GM18870 (cell line): ENCODE measurements around the gene EIF1AX.
"Not testable (repeated sequence)": the region's sequence is repeated elsewhere in the genome, so short reads cannot be mapped to it uniquely, and the experiment has no call there.

Experiments used
- ATAC-seq: cut with Tn5 transposase; IDR thresholded peaks from one replicate; pipeline ENCODE4 v1.9.1; 2021; ENCODE audit warnings: moderate library complexity; ENCODE audit not compliant: unreplicated experiment

The EIF1AX gene

DNA sequence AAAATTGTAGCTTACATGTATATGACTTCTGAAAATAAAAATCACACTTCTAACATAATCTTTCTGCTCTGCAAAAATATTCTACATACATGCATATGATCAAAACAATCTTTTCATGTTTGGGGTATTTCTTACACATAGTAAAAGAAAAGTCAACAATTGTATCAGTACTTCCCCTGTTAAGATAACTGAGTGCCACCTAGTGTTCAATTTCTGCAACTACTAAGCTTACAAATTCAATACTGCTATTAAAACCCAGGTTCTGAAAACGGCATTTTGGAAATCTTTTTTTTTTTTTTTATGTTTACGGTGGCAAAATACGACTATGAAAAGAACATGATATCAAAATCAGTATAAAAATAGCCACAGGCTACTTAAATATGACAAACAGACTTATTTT lies 14.2 kb downstream of the EIF1AX start:
- ATAC-seq, result not testable (repeated sequence)

DNA sequence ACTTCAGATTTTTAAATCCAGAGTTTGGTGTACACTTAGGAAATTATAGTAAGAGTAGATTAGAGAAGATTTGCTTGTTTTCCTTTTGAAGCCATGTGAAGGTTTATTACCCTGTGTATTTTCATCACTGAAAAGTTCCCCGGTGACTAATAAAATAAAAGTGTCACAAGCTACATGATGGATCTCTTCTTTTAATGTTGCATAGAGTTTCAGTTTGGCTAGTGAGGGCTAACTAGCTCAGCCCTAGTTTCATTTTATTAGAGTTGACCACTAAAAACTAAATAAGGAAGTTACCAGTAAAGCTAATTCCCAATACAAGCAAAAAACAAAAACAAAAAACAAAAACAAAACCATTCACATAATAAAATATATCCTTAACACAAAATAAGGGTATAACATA lies 14.8 kb downstream of the EIF1AX start:
- not testable (repeated sequence) for ATAC-seq

- no peak for ATAC-seq
Observed at GRCh38 chrX:20124964-20125363, 16.7 kb downstream of the EIF1AX start.

GRCh38 chrX:20118065-20118824 lies 23.4 kb downstream of the EIF1AX start:
- ATAC-seq, result no peak

DNA sequence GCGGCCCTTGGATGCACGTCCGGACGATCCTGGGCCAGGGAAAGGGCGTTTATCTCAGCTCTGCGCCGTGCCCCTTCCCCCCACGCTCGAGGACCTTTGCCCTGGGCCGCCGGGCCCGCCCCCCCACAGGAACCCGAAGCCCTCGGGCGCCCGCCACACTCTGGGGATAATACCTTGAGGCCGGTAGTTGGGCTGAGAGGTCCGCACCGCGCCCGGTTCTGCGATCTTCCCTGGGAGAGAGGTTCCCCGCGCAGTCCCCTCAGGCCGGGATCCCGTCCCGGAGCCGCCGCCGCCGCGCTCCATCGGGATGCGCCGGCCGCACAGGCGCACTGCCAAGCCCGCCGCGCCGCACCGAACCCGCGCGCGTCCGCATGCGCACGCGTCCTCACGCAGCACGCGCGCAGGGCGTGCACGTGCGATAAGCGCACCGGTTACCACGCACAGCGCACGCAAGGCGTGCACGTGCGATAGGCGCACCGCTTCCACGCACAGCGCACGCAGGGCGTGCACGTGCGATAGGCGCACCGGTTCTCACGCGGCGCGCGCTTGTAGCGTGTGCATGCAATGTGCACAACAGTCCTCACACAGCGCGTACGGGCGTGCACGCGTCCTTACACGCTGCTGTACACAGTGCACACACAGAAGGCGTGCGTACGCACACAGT lies 24.9 kb downstream of the EIF1AX start, which contains the start of gene MAP7D2:
TSS of gene MAP7D2 (minus strand) at position 331 of the 664 bp plus-strand sequence. CDS start at position 303, 28 bp downstream.
- no peak for ATAC-seq

DNA sequence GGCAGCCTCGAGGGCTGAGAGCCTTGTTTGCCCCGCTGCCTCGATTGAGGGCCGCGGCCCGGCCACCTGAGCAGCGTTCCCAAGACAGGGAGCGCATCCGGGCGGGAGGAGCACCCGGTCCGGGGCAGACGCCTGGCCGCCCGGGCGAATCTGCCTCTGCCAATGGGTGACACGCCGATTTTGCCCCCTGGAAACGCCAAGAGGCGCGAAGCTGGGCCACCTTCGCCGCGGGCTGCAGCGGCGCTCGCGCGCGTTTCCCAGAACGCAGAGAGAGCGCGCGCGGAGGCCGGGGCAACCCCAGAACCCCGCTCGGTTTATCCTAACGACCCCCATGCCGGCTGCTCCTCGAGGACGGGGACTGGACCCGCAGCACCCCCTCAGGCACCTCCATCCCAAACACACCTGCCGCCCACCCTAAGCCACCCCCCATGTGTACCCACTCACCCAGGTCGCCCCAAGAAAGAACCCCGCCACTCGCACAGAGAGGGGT lies 25.5 kb downstream of the EIF1AX start:
- no peak for ATAC-seq

DNA sequence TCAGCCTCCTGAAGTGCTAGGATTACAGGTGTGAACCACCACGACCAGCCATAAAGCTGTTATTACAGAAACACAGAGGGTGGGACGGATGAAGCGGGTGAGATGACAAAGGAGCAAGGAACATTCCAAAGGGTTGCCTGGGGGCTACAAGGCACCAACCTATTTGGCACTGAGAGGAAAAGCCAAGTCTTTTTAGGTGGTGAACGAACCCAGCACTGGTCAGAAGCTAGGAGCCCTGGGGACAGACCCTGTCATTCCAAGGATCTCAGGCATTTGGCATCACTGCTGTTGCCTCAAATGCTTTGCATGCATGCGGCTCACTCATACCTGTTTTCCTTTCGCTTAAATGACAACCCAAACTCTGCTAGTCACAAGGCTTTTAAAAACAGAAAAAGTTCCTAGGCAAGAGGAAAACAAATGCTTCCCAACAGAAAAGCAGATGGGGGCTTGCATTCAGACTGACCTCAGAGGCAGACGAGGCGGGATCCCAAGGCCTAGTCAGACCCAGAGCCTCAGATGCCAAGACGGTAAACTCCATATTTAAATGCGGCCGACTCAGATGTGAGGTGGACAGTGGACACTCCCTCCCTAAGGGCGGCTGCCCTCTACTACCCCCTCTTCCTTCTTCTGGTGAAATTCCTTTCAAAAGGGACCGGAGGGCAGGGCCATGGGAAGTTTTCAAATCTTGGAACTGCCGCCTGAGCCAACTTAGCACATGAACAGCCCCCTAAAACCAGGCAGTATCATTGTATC lies 29.4 kb downstream of the EIF1AX start:
- ATAC-seq, result no peak

- no peak for ATAC-seq
Observed at GRCh38 chrX:20111271-20111670, 30.4 kb downstream of the EIF1AX start.

DNA sequence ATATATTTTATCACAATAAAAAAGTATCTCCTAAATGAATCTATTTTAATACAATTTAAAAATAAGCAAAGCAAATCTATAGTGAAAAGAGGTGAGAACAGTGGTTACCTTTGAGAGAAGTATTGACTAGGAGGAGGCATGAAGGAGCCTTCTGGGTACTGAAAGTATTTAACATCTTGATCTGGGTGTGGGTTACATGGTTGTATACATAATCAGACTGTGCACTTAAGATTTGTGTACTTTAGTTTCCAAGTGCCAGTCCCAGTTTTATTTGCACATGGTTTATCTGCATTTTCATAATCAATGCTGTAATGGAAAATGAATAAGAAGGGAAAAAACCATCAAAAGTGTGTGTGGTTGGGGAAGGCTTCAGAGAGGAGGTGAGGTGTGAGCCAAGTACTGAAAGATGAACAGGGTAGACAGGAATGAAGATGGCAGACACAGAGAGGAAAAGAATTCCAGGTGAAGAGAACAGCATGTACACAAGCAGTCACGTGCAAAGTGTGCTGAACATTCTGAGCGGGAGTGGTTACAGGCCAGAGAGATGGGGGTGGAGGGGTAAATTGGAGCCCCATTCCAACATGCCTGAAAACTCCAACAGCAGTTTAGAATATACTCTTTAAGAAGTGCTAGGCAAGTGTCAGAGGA lies 39.6 kb downstream of the EIF1AX start:
- ATAC-seq, result no peak

DNA sequence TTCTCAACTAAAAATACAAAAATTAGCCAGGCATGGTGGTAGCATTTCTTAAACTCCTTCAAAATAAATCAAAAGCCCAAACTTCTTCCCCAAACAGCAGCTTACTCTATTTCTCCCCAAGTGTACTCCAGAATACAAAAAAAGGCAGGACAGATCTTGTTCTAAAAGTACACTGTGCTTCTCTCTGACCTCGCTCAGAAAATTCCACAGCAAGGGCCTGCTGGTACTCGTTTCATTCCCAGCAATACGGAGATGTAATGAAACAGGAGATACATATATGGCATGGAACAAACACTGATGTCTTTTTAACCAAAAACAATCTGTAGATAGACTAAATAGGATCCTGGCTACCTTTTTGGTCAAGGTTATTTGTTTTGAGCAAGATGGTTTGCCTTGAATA lies 50.1 kb downstream of the EIF1AX start:
- ATAC-seq, result no peak

GRCh38 chrX:20089845-20090244 lies 51.8 kb downstream of the EIF1AX start:
- ATAC-seq, result no peak

- no peak for ATAC-seq
Observed at GRCh38 chrX:20080277-20080676, 61.4 kb downstream of the EIF1AX start.
